Adrenal gland (tissue), 12 donors: ENCODE data around the gene STX18. TPM values are rescaled to one million over a fixed set of nuclear protein-coding genes. Genes with fewer than 3 reads are reported as not detected.

Experiments
- DNase-seq, 7 donors: peaks; one replicate each; pipeline ENCODE4 v3.0.0-alpha.2; 2019 to 2020
- H3K27ac ChIP-seq, 5 donors: fragments of 200-600 bp; sonication (generic) in 4 of 5; 1 replicate in 3 of 5; 2 replicates in 2 of 5; pipeline versions ENCODE4 v1.5.1 to v1.8.0; 2016 to 2020; ENCODE audit warnings: mild to moderate bottlenecking in 1 of 5
- H3K27me3 ChIP-seq: fragments of 200-600 bp; 2 replicates; pipeline ENCODE4 v1.8.0; 2021
- H3K36me3 ChIP-seq, 2 donors: fragments of 200-600 bp; replicated peaks in 1 of 2; 1 replicate in 1 of 2; 2 replicates in 1 of 2; pipeline versions ENCODE4 v1.5.1 to v1.8.0; 2018 to 2022
- H3K4me1 ChIP-seq, 2 donors: fragments of 200-600 bp; replicated peaks in 1 of 2; 1 replicate in 1 of 2; 2 replicates in 1 of 2; pipeline versions ENCODE4 v1.5.1 to v1.8.0; 2018 to 2021
- H3K4me3 ChIP-seq, 4 donors: fragments of 200-600 bp; sonication (generic) in 3 of 4; one replicate each; pipeline ENCODE4 v1.5.1; 2016 to 2018
- H3K9me3 ChIP-seq, 3 donors: fragments of 200-600 bp; sonication (generic) in 1 of 3; replicated peaks in 1 of 3; 1 replicate in 2 of 3; 2 replicates in 1 of 3; pipeline versions ENCODE4 v1.5.1 to v1.8.0; 2016 to 2021
- CTCF ChIP-seq, 6 experiments: fragments of 450-650 bp in 4 of 6; fragments of 200-600 bp in 2 of 6; sonication (generic) in 1 of 6; IDR thresholded peaks; 1 replicate in 5 of 6; 2 replicates in 1 of 6; pipeline versions ENCODE4 v1.5.1 to v1.8.0; 2016 to 2021; ENCODE audit warnings: antibody characterized with exemption in 6 of 6, mild to moderate bottlenecking in 2 of 6, moderate library complexity in 1 of 6
- POLR2A ChIP-seq, 2 donors: fragments of 450-650 bp; IDR thresholded peaks; one replicate each; pipeline ENCODE4 v1.6.1; 2017; ENCODE audit warnings: antibody characterized with exemption in 2 of 2, mild to moderate bottlenecking in 2 of 2, moderate library complexity in 1 of 2
- WGBS, 4 donors: extraction: QIAGEN DNeasy Blood & Tissue Kit in 2 of 4; methylation state at CpG; one replicate each; pipeline versions ENCODE4 v1.1.5 to v1.1.7; 2013 to 2017; 5-methylcytosine and 5-hydroxymethylcytosine counted together
- intact Hi-C, 2 donors: fragments of 100-400 bp; cut with DNase I; formaldehyde crosslinking; loops; one replicate each; pipeline versions ENCODE4 v1.14.1 to v1.15.0; 2022 to 2023
- polyA plus RNA-seq, 3 donors: library from polyadenylated mRNA; stranded (reverse); fragments of 200-250 nt in 2 of 3; fragments of 350-450 nt in 1 of 3; fragmentation: Illumina TruSeq in 1 of 3; extraction: RNeasy Lipid Tissue Mini Kit (QIAGEN cat#74804) in 1 of 3; gene quantifications; one replicate each; pipeline ENCODE4 v1.2.3, GENCODE V29; 2013 to 2014
- total RNA-seq, 9 donors: library from RNA; depleted of rRNA in 4 of 9; stranded (reverse); fragments of >200 nt in 4 of 9; fragments of 120-200 nt in 1 of 9; fragmentation: NEBNext Ultra II Directional in 1 of 9; extraction: Animal tissue kit (Norgen Biotek cat#: 25700) in 1 of 9; gene quantifications; one replicate each; pipeline versions ENCODE4 v1.1.0 to v1.2.4, GENCODE V29; 2013 to 2023
- donor health status: healthy with polysubstance abuse.
- donor health status: Bipolar disorder and iron deficiency.
- donor health status: DM: yes; HTN: yes; CAD: no.
- donor health status: DM: no; HTN: no; CAD: no.
- donor health status: DM: no; HTN: no; CAD: no.
- donor health status: DM: yes; HTN: yes; CAD: no.

STX18 gene
- total and polyA plus RNA-seq, 12 donors: 28.6 to 88.5 (median 38.1) TPM

GRCh38 chr4:4529392-4529791 is 12.5 kb downstream of the STX18 start:
- H3K27ac ChIP-seq: no peak overlapping the region
- H3K4me3 ChIP-seq: no peak overlapping the region
- DNase-seq: no peak
- H3K4me1 ChIP-seq: no peaks in the 10 kb centered on the region
- TF ChIP-seq CTCF (IDR thresholded peaks at IDR 0.05) (no peak), POLR2A (IDR thresholded peaks at IDR 0.05) (no peak)
- intact Hi-C loops: no loop called here
- H3K27me3 ChIP-seq: no peaks in the 10 kb centered on the region
- no peaks in the 10 kb centered on the region for H3K9me3 ChIP-seq
- H3K36me3 ChIP-seq: no peaks in the 10 kb centered on the region
- WGBS, 4 donors: 84 to 96% (median 94%) methylated on average over 5 of the region's 5 CpGs

DNA sequence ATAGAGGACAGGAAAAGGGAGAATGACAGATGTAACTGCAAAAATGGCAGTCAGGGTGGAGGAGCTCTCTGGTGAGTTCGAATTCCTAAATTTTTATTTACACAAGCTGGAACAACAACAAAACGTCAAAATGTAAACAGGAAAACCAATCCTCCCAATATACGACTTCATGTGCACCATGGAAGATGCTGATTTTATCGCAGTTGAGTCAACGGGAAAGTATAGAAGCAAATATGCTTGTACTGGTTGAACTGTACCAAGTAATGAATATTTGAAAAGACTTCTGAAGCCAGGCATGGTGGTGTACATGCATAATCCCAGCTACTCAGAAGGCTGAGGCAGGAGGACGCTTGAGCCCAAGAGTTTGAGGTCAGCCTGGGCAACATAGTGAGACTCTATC is 15.4 kb downstream of the STX18 start:
- H3K9me3 ChIP-seq: no peaks in the 10 kb centered on the region
- TF ChIP-seq CTCF (IDR thresholded peaks at IDR 0.05) (no peak), POLR2A (IDR thresholded peaks at IDR 0.05) (no peak)
- no peak overlapping the region for H3K27ac ChIP-seq
- intact Hi-C loops: no loop called here
- no peaks in the 10 kb centered on the region for H3K27me3 ChIP-seq
- H3K4me1 ChIP-seq: no peaks in the 10 kb centered on the region
- WGBS, 4 donors: 92 to 95% (median 93%) methylated on average over 6 of the region's 6 CpGs
- H3K36me3 ChIP-seq: no peaks in the 10 kb centered on the region
- no peak for DNase-seq
- no peak overlapping the region for H3K4me3 ChIP-seq

DNA sequence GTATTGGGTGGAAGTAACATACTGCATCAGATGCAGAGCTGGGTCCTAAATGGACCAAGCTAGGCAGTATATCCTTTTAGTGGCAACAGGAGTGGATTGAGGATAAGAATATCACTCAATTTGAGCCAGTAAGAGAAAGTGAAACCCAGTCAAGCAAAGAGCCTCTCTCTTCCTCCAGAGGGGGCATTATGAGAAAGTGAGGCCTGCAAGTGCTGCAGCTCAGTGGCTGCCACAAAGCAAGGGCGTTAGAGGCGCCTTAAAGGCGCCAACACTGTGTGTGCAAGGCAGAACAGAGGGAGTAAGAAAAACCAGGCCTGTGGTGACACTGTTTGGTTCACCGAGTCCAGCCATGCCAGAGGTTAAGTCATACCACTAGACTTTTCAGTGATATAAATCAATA is 17.5 kb downstream of the STX18 start:
- no peak overlapping the region for H3K4me3 ChIP-seq
- no peaks in the 10 kb centered on the region for H3K36me3 ChIP-seq
- no peaks in the 10 kb centered on the region for H3K9me3 ChIP-seq
- H3K4me1 ChIP-seq: peaks cover 0 to 10% of the 10 kb centered on the region in 2 donors
- no peaks in the 10 kb centered on the region for H3K27me3 ChIP-seq
- TF ChIP-seq CTCF (IDR thresholded peaks at IDR 0.05) (no peak), POLR2A (IDR thresholded peaks at IDR 0.05) (no peak)
- no peak overlapping the region for H3K27ac ChIP-seq
- DNase-seq: peak in 1 of 7 donors; percentile 11
- 88 to 96% (median 90%) methylated on average over 4 of the region's 4 CpGs for WGBS, 4 donors
- intact Hi-C loops: no loop called here

- DNase-seq: no peak
- Histone ChIP-seq H3K27me3 (no peaks in the 10 kb centered on the region), H3K4me3 (no peak overlapping the region), H3K4me1 (peaks cover 0 to 16% of the 10 kb centered on the region in 2 donors), H3K9me3 (no peaks in the 10 kb centered on the region), H3K36me3 (no peaks in the 10 kb centered on the region), H3K27ac (no peak overlapping the region)
- TF ChIP-seq POLR2A (IDR thresholded peaks at IDR 0.05) (no peak), CTCF (IDR thresholded peaks at IDR 0.05) (no peak)
- WGBS, 4 donors: 89 to 96% (median 92%) methylated on average over 2 of the region's 2 CpGs
- intact Hi-C loops: no loop called here
Measured at GRCh38 chr4:4521731-4522130, 20.1 kb downstream of the STX18 start.
